ENCODE results near the gene YY1.

DNA sequence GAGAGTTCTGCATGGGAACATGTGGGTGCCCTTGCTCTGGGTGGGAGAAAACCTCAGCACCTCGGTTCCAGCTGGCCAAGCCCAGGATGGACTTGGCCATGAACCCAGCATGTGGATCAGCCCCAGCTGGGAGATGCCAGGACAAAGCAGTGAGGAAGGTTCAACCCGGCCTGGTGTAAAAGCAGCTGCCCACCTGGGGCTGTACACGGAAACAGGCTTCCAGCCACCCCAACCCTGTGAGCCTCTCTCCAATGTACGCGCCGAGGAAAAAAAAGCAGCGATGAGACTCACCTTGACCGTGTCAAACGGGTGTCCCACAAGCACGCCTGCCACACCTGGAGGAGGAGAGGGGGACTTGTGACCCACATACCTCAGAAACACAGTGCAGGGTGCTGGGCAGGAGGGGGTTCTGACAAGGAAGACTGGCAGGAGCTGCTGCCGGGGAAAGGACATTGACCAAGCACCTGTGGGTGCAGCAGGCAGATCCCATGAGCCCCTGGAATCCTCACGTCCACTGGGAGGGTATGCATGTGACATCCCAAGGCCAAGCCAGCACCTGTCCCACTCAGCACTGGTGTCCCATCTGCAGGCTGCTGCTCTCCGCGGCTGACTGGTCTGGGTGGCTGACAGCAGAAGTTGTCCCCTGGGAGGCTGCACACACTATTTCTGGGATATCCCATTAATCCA lies 59.8 kb downstream of the YY1 start:
- no peak for TF ChIP-seq CHD2 (IDR thresholded peaks at IDR 0.05; ENCODE audit: low read depth, low read length)
- no peak for TF ChIP-seq HNRNPUL1 (IDR thresholded peaks at IDR 0.05; ENCODE audit: low read length)
- no peak for TF ChIP-seq POLR2AphosphoS2 (IDR thresholded peaks at IDR 0.05; ENCODE audit: low read length)
- no peak for TF ChIP-seq FOSL1 (tag; conservative IDR thresholded peaks at IDR 0.05)
- TF ChIP-seq CREB1 (IDR thresholded peaks at IDR 0.05) = no peak
- no peak for TF ChIP-seq CREB1 (CRISPR knock-in tag; IDR thresholded peaks at IDR 0.05)
- TF ChIP-seq IRF2 (CRISPR knock-in tag; IDR thresholded peaks at IDR 0.05) = no peak
- no peak for TF ChIP-seq MYBL2 (IDR thresholded peaks at IDR 0.05; ENCODE audit: low read depth)
- TF ChIP-seq MYBL2 (CRISPR knock-in tag; IDR thresholded peaks at IDR 0.05; ENCODE audit: borderline replicate concordance) = no peak
- TF ChIP-seq, protein P1, sequence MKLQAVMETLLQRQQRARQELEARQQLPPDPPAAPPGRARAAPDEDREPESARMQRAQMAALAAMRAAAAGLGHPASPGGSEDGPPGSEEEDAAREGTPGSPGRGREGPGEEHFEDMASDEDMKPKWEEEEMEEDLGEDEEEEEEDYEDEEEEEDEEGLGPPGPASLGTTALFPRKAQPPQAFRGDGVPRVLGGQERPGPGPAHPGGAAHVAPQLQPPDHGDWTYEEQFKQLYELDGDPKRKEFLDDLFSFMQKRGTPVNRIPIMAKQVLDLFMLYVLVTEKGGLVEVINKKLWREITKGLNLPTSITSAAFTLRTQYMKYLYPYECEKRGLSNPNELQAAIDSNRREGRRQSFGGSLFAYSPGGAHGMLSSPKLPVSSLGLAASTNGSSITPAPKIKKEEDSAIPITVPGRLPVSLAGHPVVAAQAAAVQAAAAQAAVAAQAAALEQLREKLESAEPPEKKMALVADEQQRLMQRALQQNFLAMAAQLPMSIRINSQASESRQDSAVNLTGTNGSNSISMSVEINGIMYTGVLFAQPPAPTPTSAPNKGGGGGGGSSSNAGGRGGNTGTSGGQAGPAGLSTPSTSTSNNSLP (IDR thresholded peaks at IDR 0.05; ENCODE audit: borderline replicate concordance, low read depth, low read length) = no peak
- TF ChIP-seq ZNF143 (CRISPR knock-in tag; IDR thresholded peaks at IDR 0.05) = no peak
- no peak for TF ChIP-seq GABPA (tag; conservative IDR thresholded peaks at IDR 0.05; ENCODE audit: low read depth)
- TF ChIP-seq, protein P2, sequence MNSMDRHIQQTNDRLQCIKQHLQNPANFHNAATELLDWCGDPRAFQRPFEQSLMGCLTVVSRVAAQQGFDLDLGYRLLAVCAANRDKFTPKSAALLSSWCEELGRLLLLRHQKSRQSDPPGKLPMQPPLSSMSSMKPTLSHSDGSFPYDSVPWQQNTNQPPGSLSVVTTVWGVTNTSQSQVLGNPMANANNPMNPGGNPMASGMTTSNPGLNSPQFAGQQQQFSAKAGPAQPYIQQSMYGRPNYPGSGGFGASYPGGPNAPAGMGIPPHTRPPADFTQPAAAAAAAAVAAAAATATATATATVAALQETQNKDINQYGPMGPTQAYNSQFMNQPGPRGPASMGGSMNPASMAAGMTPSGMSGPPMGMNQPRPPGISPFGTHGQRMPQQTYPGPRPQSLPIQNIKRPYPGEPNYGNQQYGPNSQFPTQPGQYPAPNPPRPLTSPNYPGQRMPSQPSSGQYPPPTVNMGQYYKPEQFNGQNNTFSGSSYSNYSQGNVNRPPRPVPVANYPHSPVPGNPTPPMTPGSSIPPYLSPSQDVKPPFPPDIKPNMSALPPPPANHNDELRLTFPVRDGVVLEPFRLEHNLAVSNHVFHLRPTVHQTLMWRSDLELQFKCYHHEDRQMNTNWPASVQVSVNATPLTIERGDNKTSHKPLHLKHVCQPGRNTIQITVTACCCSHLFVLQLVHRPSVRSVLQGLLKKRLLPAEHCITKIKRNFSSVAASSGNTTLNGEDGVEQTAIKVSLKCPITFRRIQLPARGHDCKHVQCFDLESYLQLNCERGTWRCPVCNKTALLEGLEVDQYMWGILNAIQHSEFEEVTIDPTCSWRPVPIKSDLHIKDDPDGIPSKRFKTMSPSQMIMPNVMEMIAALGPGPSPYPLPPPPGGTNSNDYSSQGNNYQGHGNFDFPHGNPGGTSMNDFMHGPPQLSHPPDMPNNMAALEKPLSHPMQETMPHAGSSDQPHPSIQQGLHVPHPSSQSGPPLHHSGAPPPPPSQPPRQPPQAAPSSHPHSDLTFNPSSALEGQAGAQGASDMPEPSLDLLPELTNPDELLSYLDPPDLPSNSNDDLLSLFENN (IDR thresholded peaks at IDR 0.05; ENCODE audit: low read depth in 2 of 2, low read length in 2 of 2) = no peak
